GM21576 (cell line): Measurements from ENCODE around the gene RBM4B.
"Not testable (repeated sequence)": the region's sequence is repeated elsewhere in the genome, so short reads cannot be mapped to it uniquely, and the experiment has no call there.

Experiments
- ATAC-seq: cut with Tn5 transposase; IDR thresholded peaks from one replicate; pipeline ENCODE4 v1.9.1; 2021; ENCODE audit warnings: mild to moderate bottlenecking, moderate library complexity; ENCODE audit not compliant: unreplicated experiment

RBM4B gene

DNA sequence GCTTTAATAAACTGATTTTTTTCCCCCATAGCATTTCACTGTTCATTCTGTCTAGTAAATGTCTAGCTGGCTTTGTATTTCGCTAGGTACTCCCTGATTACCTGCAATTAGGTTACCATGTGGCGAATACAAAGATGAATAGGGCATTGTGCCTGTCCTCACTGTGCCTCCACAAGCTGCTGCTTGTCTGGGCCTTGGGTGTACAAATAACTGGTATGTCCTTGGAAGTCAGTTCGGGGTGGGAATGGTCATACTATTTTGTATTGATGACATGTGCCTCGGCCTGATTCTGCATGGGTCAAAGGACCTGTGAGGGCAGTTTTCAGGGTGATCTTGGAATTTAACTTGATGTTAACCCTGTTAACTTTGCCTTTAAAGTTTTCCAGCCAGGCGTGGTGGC is 27.8 kb downstream of the RBM4B start:
- no peak for ATAC-seq

DNA sequence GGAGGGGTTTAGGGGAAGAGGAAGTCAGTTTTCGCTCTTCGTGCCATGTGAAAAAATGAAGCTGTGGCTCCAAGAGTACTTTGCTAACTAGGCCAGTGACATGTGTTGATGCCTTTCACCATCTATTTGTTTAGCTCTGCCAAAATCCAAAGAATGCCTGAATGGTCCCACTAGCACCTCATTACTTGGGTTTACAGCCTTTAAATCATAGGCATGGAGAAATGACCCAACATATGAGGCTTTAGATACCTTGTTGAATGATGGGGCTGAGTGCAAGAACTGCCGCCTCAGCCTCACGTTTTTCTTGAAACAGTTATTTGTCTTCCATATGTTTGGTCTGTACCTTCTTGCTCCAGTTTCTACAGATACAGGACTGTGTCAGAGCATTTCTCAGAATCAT is 30.9 kb downstream of the RBM4B start:
- ATAC-seq, result no peak

DNA sequence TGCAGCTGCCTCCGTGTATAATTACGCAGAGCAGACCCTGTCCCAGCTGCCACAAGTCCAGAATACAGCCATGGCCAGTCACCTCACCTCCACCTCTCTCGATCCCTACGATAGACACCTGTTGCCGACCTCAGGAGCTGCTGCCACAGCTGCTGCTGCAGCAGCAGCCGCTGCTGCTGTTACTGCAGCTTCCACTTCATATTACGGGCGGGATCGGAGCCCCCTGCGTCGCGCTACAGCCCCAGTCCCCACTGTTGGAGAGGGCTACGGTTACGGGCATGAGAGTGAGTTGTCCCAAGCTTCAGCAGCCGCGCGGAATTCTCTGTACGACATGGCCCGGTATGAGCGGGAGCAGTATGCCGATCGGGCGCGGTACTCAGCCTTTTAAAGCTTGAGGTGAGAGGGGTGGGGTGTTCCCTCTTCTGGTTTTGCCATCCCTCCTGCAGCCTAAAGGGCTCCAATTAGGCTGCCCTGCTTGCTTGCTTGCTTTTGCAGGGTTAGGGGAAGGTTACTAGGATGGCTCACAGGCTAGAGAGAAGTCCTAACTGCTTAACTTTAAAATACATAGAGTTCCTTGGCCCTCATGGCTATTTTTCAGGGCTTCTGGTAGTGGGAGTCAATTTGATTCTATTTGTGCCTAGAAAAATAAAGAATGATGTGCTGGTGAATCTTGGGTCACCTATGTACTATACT is 33.8 kb downstream of the RBM4B start:
- no peak for ATAC-seq

DNA sequence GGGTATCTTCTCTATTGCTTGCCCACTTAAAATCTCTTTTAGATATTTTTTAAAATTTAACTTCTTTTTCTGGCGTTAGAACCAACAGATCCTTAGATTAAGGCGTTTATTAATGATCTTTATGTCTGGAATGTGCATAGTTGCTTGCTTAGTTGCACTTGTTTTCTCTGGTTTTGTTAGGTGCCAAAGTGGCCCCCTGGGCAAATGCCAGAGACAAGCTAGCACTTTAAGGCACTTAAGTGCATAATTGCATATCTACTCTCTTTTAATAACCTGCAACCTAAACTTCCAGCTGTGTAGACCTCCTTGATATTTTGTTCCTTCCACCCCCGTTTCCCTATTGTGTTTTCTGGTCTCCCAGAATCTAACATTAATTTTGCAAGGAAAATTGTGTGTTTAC is 35.9 kb downstream of the RBM4B start:
- no peak for ATAC-seq

- not testable (repeated sequence) for ATAC-seq
Measured at GRCh38 chr11:66639814-66640340, 37.8 kb downstream of the RBM4B start.

DNA sequence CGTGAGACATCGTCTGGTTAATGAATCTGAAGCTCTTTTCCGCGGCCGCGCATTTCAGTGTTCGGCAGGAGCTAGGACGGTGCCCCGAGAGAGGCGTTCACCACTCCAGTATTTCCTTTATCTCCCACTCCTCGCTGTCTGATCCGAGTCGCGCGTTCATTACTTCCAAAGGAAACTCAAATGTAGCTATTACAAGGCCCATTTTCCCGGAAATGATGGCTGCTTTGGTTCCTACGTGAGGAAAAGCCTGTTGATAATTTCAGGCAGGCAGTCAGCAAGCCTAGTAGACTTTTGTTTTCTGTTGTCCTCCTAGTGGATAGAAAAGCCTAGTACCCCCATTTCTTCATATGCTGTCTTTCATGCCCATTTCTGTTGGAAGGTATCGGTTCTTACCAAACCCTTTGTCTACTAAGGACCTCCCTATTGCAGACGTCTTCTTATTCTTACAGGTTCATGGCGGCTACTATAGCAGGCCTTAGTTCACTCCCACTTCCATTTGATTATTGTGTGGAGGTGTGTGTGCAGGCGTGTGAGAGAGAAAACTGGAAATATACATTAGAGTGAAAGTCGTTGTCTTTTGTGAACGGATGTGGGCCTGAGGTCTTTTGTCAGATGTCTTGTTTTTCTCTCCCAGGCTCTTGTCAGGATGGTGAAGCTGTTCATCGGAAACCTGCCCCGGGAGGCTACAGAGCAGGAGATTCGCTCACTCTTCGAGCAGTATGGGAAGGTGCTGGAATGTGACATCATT is 38.4 kb downstream of the RBM4B start:
- ATAC-seq, result no peak

GRCh38 chr11:66638177-66639065 is 39.3 kb downstream of the RBM4B start, which contains the start of gene RBM4:
TSS of gene RBM4 (plus strand) at chr11:66638703. CDS start at chr11:66639712, 1,009 bp downstream.
- ATAC-seq, result peak; percentile 92

DNA sequence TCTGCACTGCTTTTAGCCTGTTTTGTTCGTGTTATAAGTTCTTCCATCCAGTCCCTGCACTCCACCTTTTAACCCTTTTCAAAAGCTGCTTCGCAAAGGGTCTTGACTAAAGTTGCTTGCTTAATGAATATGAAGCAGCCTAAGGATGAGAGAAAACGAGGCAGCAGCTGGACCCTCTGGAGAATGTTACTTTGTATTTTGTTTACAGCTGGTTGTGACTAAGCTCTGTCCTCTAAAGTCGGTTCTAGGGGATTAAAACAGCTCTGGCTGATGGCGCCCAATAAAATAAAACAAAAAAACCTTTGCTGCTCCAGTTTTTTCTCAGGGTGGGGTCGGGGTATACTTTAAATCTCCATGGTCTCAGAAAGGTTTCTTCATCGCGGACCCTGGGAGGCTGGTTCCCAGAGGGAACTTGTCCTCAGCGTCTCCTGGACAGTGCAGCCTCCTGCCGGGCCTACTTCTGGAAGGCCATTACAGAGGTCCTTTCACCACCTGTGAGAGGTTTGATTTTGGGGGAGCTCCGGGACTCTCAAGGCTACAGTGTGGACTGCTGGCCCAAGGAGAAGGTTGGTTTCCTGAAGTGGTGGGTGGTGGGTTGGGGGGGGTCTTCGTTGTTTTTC is 40.0 kb downstream of the RBM4B start:
- no peak for ATAC-seq

GRCh38 chr11:66636411-66636810 is 41.3 kb downstream of the RBM4B start:
- ATAC-seq, result no peak

GRCh38 chr11:66632952-66633351 is 44.7 kb downstream of the RBM4B start:
- no peak for ATAC-seq

DNA sequence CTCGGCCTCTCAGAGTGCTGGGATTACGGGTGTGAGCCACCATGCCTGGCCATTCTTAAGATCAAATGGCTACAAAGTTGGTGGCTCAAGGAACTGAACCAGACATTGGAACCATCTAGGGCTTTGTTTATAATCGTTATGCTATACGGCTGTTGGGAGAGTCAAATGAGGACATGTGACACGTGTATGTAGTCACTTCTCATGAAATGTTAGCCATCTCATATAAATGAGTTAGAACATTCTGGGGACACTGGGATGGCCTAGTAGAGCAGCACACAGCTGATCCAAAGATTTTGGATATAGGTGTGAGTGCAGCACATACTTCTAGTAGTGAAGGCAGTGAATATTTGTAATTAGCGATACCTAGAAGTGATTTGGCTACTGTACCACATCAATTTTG is 45.8 kb downstream of the RBM4B start:
- ATAC-seq, result no peak

- ATAC-seq, result no peak
Measured at GRCh38 chr11:66629356-66629755, 48.3 kb downstream of the RBM4B start.

DNA sequence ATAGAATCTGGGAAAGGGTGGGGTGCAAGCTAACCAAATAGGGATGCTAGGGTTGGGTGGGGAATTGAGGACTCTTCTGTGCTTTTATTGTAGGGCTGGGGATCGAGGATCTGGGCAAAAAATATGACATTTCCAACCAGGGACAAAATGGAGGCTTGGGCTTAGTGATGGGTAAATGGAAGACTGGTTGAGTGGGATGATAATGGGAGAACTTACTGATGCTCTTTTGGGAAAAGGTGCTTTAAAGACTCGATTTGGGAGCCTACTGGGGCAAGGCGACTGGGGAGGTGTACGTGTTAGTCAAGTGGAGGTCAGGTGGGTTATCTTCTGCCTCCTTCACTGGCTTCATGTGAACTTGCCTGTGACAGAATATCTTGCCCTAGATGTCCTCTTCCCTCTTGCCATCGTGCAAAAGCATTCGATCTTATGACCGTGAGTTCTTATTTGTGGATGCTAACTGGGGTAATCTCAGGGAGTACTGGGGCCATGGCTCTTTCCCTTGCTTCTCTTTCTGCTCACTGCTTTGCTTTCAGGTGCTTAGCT is 49.6 kb downstream of the RBM4B start:
- no peak for ATAC-seq

GRCh38 chr11:66626926-66627325 is 50.8 kb downstream of the RBM4B start:
- no peak for ATAC-seq

- ATAC-seq, result no peak
Measured at GRCh38 chr11:66626382-66626781, 51.3 kb downstream of the RBM4B start.

GRCh38 chr11:66625752-66626149 is 51.9 kb downstream of the RBM4B start:
- no peak for ATAC-seq

DNA sequence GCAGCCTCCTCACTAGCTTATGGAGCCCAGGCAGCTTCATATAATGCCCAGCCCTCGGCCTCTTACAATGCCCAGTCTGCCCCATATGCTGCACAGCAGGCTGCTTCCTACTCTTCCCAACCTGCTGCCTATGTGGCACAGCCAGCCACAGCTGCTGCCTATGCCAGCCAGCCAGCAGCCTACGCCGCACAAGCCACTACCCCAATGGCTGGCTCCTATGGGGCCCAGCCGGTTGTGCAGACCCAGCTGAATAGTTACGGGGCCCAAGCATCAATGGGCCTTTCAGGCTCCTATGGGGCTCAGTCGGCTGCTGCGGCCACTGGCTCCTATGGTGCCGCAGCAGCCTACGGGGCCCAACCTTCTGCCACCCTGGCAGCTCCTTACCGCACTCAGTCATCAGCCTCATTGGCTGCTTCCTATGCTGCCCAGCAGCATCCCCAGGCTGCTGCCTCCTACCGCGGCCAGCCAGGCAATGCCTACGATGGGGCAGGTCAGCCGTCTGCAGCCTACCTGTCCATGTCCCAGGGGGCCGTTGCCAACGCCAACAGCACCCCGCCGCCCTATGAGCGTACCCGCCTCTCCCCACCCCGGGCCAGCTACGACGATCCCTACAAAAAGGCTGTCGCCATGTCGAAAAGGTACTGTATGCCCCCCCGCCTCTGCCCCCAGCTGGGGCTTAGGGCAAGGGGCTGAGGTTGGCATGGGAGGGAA is 52.5 kb downstream of the RBM4B start:
- ATAC-seq, result no peak

- ATAC-seq, result no peak
Measured at GRCh38 chr11:66624450-66624849, 53.2 kb downstream of the RBM4B start.

GRCh38 chr11:66619080-66619554 is 58.6 kb downstream of the RBM4B start:
- no peak for ATAC-seq
